A549 (cell line): ENCODE measurements around the gene NR3C2. TPM values are rescaled to one million over a fixed set of nuclear protein-coding genes. Genes with fewer than 3 reads are reported as not detected.
"Not testable (repeated sequence)": the region's sequence is repeated elsewhere in the genome, so short reads cannot be mapped to it uniquely, and the experiment has no call there.

Experiments
- ATAC-seq, 2 experiments: fragments of 200-7000 bp in 1 of 2; fragments of >200 bp in 1 of 2; cut with Nextera tagmentation in 1 of 2; cut with Tn5 transposase in 1 of 2; 3 replicates each; pipeline versions ENCODE4 v1.8.0 to v1.9.1; 2018 to 2020; ENCODE audit warnings: mild to moderate bottlenecking in 1 of 2, moderate library complexity in 1 of 2
- CTCF ChIA-PET: fragments of 300-600 bp; sonication (Branson Sonifier 250); formaldehyde crosslinking; extraction: SDS; loops from one replicate; lab custom pipeline; 2021; ENCODE audit warnings: antibody characterized with exemption, inconsistent platforms; lab: Yijun Ruan, JAX
- POLR2A ChIA-PET: fragments of 350-600 bp; formaldehyde crosslinking; extraction: SDS; loops from one replicate; lab custom pipeline; 2021; ENCODE audit warnings: antibody characterized with exemption, inconsistent platforms; lab: Yijun Ruan, JAX
- DNase-seq, 2 experiments: peaks; one replicate each; pipeline versions ENCODE4 v3.0.0 to v3.0.0-alpha.2; 2011 to 2016; ENCODE audit warnings: low read depth in 1 of 2, low spot score in 1 of 2
- FAIRE-seq: peaks from 2 replicates; lab custom pipeline; 2011; peaks lifted over from hg19 to GRCh38; lab: Jason Lieb, UNC
- H3K27ac ChIP-seq, 2 experiments: fragments of >200 bp; sonication (Bioruptor Twin); formaldehyde crosslinking; 3 replicates each; pipeline ENCODE4 v1.5.1; 2016 to 2017
- H3K4me1 ChIP-seq: fragments of >200 bp; sonication (Bioruptor Twin); formaldehyde crosslinking; 3 replicates; pipeline ENCODE4 v1.6.1; 2016
- H3K4me2 ChIP-seq: fragments of >200 bp; sonication (Bioruptor Twin); formaldehyde crosslinking; 3 replicates; pipeline ENCODE4 v1.6.1; 2016
- H3K4me3 ChIP-seq: fragments of >200 bp; sonication (Bioruptor Twin); formaldehyde crosslinking; 3 replicates; pipeline ENCODE4 v1.5.1; 2016
- H3K9me3 ChIP-seq: fragments of >200 bp; sonication (Bioruptor Twin); formaldehyde crosslinking; 3 replicates; pipeline ENCODE4 v1.6.1; 2016
- BHLHE40 ChIP-seq: IDR thresholded peaks from 2 replicates; pipeline ENCODE4 v1.6.1; 2012; ENCODE audit warnings: low read depth, low read length, inconsistent platforms
- CEBPB ChIP-seq, 2 experiments: fragments of >200 bp in 1 of 2; sonication (Bioruptor Twin) in 1 of 2; formaldehyde crosslinking in 1 of 2; IDR thresholded peaks; 2 replicates each; pipeline ENCODE4 v1.6.1; 2012 to 2016
- E2F6 ChIP-seq: IDR thresholded peaks from 2 replicates; pipeline ENCODE4 v1.6.1; 2012; ENCODE audit warnings: low read depth, borderline replicate concordance
- EHMT2 ChIP-seq: fragments of 200-600 bp; sonication (generic); IDR thresholded peaks from 2 replicates; pipeline ENCODE4 v1.6.1; 2016; ENCODE audit warnings: antibody characterized with exemption, low read depth, mild to moderate bottlenecking, moderate library complexity
- EP300 ChIP-seq, 2 experiments: fragments of >200 bp; sonication (Bioruptor Twin); formaldehyde crosslinking; IDR thresholded peaks; 2 replicates in 1 of 2; 3 replicates in 1 of 2; pipeline ENCODE4 v1.6.1; 2016 to 2017
- HOXA7 ChIP-seq: fragments of 250-450 bp; sonication (Bioruptor Pico); IDR thresholded peaks from 2 replicates; pipeline ENCODE4 v1.5.0; 2020; ENCODE audit warnings: mild to moderate bottlenecking, moderate library complexity
- HOXB5 ChIP-seq: fragments of 250-450 bp; sonication (Bioruptor Pico); IDR thresholded peaks from 2 replicates; pipeline ENCODE4 v1.5.0; 2020; ENCODE audit warnings: mild to moderate bottlenecking, moderate library complexity
- JUNB ChIP-seq: fragments of >200 bp; sonication (Bioruptor Twin); formaldehyde crosslinking; IDR thresholded peaks from 2 replicates; pipeline ENCODE4 v1.6.1; 2016
- KDM1A ChIP-seq: fragments of 200-600 bp; sonication (generic); IDR thresholded peaks from 2 replicates; pipeline ENCODE4 v1.6.1; 2016; ENCODE audit warnings: low read depth, mild to moderate bottlenecking
- KDM5A ChIP-seq: fragments of 200-600 bp; sonication (generic); IDR thresholded peaks from 2 replicates; pipeline ENCODE4 v1.6.1; 2016; ENCODE audit warnings: antibody characterized with exemption, mild to moderate bottlenecking
- MAFK ChIP-seq: fragments of 450-650 bp; IDR thresholded peaks from 2 replicates; pipeline ENCODE4 v1.6.1; 2014; ENCODE audit not compliant: partially characterized antibody
- PBX3 ChIP-seq: IDR thresholded peaks from 2 replicates; pipeline ENCODE4 v1.6.1; 2012
- PHF8 ChIP-seq: fragments of 200-600 bp; sonication (generic); IDR thresholded peaks from 2 replicates; pipeline ENCODE4 v1.6.1; 2016; ENCODE audit warnings: low read depth, mild to moderate bottlenecking, antibody characterized with exemption, moderate library complexity, borderline replicate concordance
- RCOR1 ChIP-seq: fragments of 150-350 bp; IDR thresholded peaks from 2 replicates; pipeline ENCODE4 v1.6.1; 2014; ENCODE audit warnings: antibody characterized with exemption, low read length, low read depth
- SMC3 ChIP-seq: fragments of >200 bp; sonication (Bioruptor Twin); formaldehyde crosslinking; IDR thresholded peaks from 3 replicates; pipeline ENCODE4 v1.6.1; 2018; ENCODE audit warnings: inconsistent platforms
- SREBF2 ChIP-seq: fragments of 450-650 bp; IDR thresholded peaks from 2 replicates; pipeline ENCODE4 v1.6.1; 2014; ENCODE audit warnings: mild to moderate bottlenecking, moderate library complexity
- TFCP2L1 ChIP-seq: fragments of 250-450 bp; sonication (Bioruptor Pico); IDR thresholded peaks from 2 replicates; pipeline ENCODE4 v1.5.0; 2021; ENCODE audit warnings: mild to moderate bottlenecking
- TP53 ChIP-seq: fragments of 250-450 bp; sonication (Bioruptor Pico); IDR thresholded peaks from 2 replicates; pipeline ENCODE4 v1.5.0; 2021; ENCODE audit warnings: mild to moderate bottlenecking, moderate library complexity
- USF2 ChIP-seq: fragments of 450-650 bp; IDR thresholded peaks from 2 replicates; pipeline ENCODE4 v1.6.1; 2014; ENCODE audit warnings: antibody characterized with exemption
- ZFP36 ChIP-seq: fragments of 450-650 bp; IDR thresholded peaks from 2 replicates; pipeline ENCODE4 v1.6.1; 2014; ENCODE audit warnings: borderline replicate concordance; ENCODE audit not compliant: partially characterized antibody
- WGBS: methylation state at CpG from one replicate; pipeline ENCODE4 v1.1.6; 2017; ENCODE audit errors: missing lambda C conversion rate; 5-methylcytosine and 5-hydroxymethylcytosine counted together
- polyA plus RNA-seq, 4 experiments: library from polyadenylated mRNA; depleted of rRNA in 3 of 4; stranded (reverse); fragments of >200 nt; fragmentation: RNase III in 1 of 4; extraction: RNeasy Plus Mini Kit Qiagen cat#74134 plus additional on column Dnase treatment in 1 of 4; gene quantifications; 2 replicates in 3 of 4; 3 replicates in 1 of 4; pipeline ENCODE4 v1.2.3, GENCODE V29; 2011 to 2017

Gene NR3C2
- polyA plus RNA-seq, 2 of the 4 experiments (the other 2 are of a cell fraction): 0.01 to 0.03 TPM

GRCh38 chr4:148089624-148090023, 352.6 kb downstream of the NR3C2 start (continued):
- TF ChIP-seq USF2 (no peak), PBX3 (no peak), TFCP2L1 (CRISPR knock-in tag) (no peak), SREBF2 (no peak), KDM1A (no peak), JUNB (no peak), HOXB5 (CRISPR knock-in tag) (no peak), E2F6 (no peak), RCOR1 (no peak), MAFK (no peak)

GRCh38 chr4:148083073-148083472, 359.1 kb downstream of the NR3C2 start:
- POLR2A ChIA-PET, ATAC-seq, H3K27ac ChIP-seq, CTCF ChIA-PET, H3K4me2 ChIP-seq, H3K4me1 ChIP-seq, DNase-seq, FAIRE-seq, H3K4me3 ChIP-seq, H3K9me3 ChIP-seq: not testable (repeated sequence)
- WGBS: no CpG with 5 or more reads among the region's 4 CpGs

- POLR2A ChIA-PET: no interaction called here
- Histone ChIP-seq H3K4me1 (no peaks in the 10 kb centered on the region), H3K27ac (no peak overlapping the region), H3K4me2 (no peak overlapping the region), H3K9me3 (no peaks in the 10 kb centered on the region), H3K4me3 (no peak overlapping the region)
- WGBS: 58% methylated on average over 1 of the region's 3 CpGs
- no peak for TF ChIP-seq TFCP2L1 (CRISPR knock-in tag)
- TF ChIP-seq USF2: no peak
- no peak for TF ChIP-seq PHF8
- TF ChIP-seq KDM5A: no peak
- no peak for TF ChIP-seq SMC3
- TF ChIP-seq EP300 (IDR thresholded peaks at IDR 0.05): no peak
- TF ChIP-seq BHLHE40: no peak
- TF ChIP-seq EHMT2: no peak
- no peak for TF ChIP-seq ZFP36
- TF ChIP-seq TP53 (CRISPR knock-in tag): no peak
- no peak for TF ChIP-seq CEBPB (IDR thresholded peaks at IDR 0.05)
- no peak for FAIRE-seq
- no peak for DNase-seq
- ATAC-seq: no peak
- CTCF ChIA-PET: interaction anchor here (0.9 kb wide), 1 partner anchor 11 kb away, joined by 3 read pairs; no protein-coding TSS in a partner anchor
These were observed 360.5 kb downstream of the NR3C2 start for GRCh38 chr4:148081745-148082144.

- ATAC-seq (no peak), FAIRE-seq (no peak), DNase-seq (no peak)
- Histone ChIP-seq H3K4me2 (no peak overlapping the region), H3K9me3 (no peaks in the 10 kb centered on the region), H3K4me3 (no peak overlapping the region), H3K4me1 (no peaks in the 10 kb centered on the region), H3K27ac (no peak overlapping the region)
- TF ChIP-seq EHMT2: no peak
- no peak for TF ChIP-seq HOXA7
- POLR2A ChIA-PET: no interaction called here
- CTCF ChIA-PET: interaction anchor here (0.9 kb wide), 1 partner anchor 10 kb away, joined by 3 read pairs; no protein-coding TSS in a partner anchor
- 85% methylated on average over 10 of the region's 12 CpGs for WGBS
These were observed 360.9 kb downstream of the NR3C2 start for GRCh38 chr4:148081267-148081666.
